ENCODE measurements around the gene POLR3K.
"Not testable (repeated sequence)": the region's sequence is repeated elsewhere in the genome, so short reads cannot be mapped to it uniquely, and the experiment has no call there.

- not testable (repeated sequence) for TF ChIP-seq MYC (IDR thresholded peaks at IDR 0.05; ENCODE audit: borderline replicate concordance, low read length); MAZ (IDR thresholded peaks at IDR 0.05; ENCODE audit: borderline replicate concordance, low read depth, low read length); REST (IDR thresholded peaks at IDR 0.05); CHD4 (IDR thresholded peaks at IDR 0.05; ENCODE audit: borderline replicate concordance)
These were observed 36.2 kb downstream of the POLR3K start for GRCh38 chr16:17062-17765.
